PC-9 (cell line): Measurements from ENCODE around the gene SLC6A19.

Source experiments
- CTCF ChIP-seq: fragments of 200-600 bp; sonication (generic); conservative IDR thresholded peaks from 2 replicates; pipeline ENCODE4 v1.6.1; 2017; ENCODE audit warnings: mixed run types, antibody characterized with exemption, mild to moderate bottlenecking, moderate library complexity
- EZH2 ChIP-seq: fragments of 200-600 bp; sonication (generic); IDR thresholded peaks from 2 replicates; pipeline ENCODE4 v1.8.0; 2017; ENCODE audit warnings: antibody characterized with exemption, low read depth

DNA sequence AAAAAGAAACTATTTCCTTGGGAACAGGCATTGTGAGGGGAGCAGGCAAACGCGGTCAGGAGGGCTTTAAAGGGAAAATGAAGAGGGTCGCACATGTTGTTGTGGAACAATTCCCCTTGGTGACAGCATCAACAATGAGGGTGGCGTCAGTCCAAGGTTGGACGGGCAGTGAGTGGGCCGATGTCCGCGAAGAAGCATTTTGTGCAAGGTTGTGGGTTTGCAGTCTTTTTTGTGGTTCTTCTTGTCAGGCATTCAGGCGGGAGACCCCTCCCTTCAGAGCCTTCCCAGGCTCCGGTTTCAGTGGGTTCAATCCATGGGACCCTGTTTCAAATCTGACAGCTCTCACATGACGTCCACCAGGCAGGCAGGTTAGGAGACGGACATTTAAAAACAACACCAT is 11.1 kb upstream of the SLC6A19 start:
- no peak for TF ChIP-seq CTCF
- no peak for TF ChIP-seq EZH2
